OCI-LY7 (cell line): ENCODE measurements around the gene NACC2.

ENCODE experiments used
- EZH2phosphoT487 ChIP-seq: fragments of 200-600 bp; sonication (generic); IDR thresholded peaks from 2 replicates; pipeline ENCODE4 v1.6.1; 2018; ENCODE audit warnings: low read depth, borderline replicate concordance, mild to moderate bottlenecking, mixed run types, antibody characterized with exemption, low read length, moderate library complexity, mixed read lengths
- TF ChIP-seq, protein P1 (sequence below): fragments of 200-600 bp; sonication (generic); conservative IDR thresholded peaks from 2 replicates; pipeline ENCODE4 v1.5.1; 2014; ENCODE audit warnings: mild to moderate bottlenecking, antibody characterized with exemption, low read length, moderate library complexity, mixed read lengths

DNA sequence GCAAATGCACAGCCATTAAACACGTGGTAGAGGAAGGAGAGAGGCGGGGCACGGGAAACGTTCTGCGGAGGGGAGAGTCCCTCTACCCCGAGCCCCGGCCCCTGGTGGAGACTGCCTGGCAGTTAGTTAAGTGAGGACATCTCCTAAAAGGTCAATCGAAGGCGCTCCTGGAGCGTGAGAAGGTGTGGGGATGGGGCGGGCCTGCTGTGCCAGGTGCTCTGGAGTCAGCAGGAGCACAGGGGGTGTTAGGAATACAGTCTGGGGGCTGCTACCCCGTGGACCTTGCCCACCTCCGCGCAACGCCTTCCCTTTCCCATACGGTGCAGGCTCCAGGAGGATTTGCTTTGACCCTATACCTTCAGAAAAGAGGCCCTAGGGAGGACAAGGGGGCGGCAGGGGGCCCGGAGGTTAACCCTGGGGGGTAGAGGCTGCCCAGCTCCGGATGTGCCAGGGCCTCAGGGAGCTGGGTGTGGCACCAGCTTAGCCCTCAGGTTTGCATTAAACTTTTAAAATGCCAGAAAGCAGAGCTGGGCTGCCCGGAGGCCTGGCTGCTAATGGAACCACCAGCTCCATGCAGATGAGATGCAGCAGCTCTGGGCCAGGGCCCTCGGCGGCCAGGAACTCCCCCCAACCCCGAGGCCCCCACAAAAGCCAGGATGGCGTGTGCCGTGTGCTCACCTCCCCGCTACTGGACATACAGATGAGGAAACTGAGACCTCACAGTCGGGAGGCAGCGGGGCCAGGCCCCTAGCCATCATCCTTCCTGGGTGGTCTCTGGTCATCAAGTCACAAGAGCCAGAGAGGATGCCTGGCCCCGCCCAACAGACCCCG lies 39.2 kb downstream of the NACC2 start:
- TF ChIP-seq, protein P1, sequence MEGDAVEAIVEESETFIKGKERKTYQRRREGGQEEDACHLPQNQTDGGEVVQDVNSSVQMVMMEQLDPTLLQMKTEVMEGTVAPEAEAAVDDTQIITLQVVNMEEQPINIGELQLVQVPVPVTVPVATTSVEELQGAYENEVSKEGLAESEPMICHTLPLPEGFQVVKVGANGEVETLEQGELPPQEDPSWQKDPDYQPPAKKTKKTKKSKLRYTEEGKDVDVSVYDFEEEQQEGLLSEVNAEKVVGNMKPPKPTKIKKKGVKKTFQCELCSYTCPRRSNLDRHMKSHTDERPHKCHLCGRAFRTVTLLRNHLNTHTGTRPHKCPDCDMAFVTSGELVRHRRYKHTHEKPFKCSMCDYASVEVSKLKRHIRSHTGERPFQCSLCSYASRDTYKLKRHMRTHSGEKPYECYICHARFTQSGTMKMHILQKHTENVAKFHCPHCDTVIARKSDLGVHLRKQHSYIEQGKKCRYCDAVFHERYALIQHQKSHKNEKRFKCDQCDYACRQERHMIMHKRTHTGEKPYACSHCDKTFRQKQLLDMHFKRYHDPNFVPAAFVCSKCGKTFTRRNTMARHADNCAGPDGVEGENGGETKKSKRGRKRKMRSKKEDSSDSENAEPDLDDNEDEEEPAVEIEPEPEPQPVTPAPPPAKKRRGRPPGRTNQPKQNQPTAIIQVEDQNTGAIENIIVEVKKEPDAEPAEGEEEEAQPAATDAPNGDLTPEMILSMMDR = no peak
- TF ChIP-seq EZH2phosphoT487 = no peak
